A549 treated with CpdA at 1 μM for 4 hours (cell line): Measurements from ENCODE around the gene ATAD3A. TPM values are rescaled to one million over a fixed set of nuclear protein-coding genes. Genes with fewer than 3 reads are reported as not detected.

Experiments
- total RNA-seq: library from RNA; stranded (reverse); fragments of 200-300 nt; extraction: Qiagen RNA extraction; gene quantifications from 5 replicates; pipeline ENCODE4 v1.2.3, GENCODE V29; 2022; ENCODE audit warnings: low read depth

ATAD3A gene
- total RNA-seq = 32.6 to 40.2 TPM (median 37.8 TPM) in 5 replicates

DNA sequence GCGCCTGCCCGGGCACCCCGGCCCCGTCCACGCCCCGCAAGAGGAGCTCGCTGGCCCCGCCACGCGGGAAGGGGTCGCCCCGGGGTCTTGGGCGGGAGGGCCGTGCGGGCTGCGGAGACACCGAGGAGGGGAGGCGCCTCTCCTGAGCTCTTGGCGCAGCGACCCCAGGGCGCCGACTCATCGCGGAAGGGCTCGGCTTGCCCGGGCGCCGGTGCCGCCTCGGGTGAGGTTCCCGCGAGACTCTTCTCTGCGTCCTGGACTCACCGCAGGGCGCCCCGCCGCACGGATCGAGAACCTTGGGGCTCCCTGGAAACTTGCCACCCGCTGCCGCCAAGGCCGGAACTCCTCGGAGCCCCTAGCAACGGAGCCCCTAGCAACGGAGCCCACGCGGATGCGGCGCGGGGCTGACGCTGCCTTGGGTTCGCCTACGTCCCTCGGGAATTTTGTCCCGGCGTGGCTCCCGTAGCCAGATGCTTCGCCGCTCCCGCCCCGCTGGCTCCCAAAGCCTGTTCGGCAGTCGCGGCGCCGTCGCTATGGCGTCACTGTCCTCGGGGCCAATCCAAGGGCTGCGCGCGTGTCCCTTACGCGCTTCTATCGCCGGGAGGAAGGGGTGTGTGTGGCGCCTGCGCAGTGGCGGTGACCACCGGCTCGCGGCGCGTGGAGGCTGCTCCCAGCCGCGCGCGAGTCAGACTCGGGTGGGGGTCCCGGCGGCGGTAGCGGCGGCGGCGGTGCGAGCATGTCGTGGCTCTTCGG, at the start of gene ATAD3A:
TSS of gene ATAD3A (plus strand) at position 630 of the 753 bp plus-strand sequence. CDS start at position 737, 107 bp downstream.

GRCh38 chr1:1471389-1472052, 40.4 kb upstream of the ATAD3A start, which contains the start of gene ATAD3B:
ATAD3B (plus strand) TSS chr1:1471765; CDS start chr1:1471885, 120 bp downstream.

DNA sequence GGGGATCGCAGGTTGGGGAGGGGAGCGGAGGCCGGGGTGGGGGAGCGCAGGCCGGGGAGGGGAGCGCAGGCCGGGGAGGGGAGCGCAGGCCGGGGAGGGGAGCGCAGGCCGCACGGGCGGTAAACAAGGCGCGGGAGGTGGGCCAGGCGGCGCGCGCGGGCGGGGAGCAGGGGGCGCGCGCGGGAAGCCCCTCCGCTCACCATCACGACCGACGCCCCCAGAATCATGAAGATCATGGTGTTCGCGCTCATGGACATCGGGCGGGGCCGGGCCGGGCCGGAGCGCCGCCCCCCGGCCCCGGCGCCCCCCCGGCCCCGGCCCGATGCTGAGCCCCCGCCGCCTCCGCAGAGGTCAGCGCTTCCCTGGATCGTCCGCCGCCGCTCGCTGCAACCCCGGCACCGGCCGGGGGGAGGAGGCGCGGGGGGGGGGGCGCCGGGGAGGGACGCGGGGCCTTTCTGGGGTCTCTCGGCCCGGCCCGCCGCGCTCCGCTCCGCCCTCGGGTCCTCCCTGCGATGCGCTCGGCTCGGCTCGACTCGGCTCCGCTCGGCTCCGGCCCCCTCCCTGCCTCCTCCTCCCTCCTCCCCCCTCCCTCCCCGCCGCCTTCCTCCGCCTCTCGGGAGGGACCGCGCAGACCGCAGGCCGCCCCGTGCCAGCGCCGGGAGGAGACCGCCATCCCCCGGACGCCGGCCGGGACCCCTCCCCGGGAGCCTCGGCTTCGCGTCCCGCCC, 28.3 kb downstream of the ATAD3A start, which contains the start of gene TMEM240:
TSS of gene TMEM240 (minus strand) at position 535 of the 728 bp plus-strand sequence. CDS start at position 257, 278 bp downstream.

GRCh38 chr1:1574721-1575537, 63.0 kb downstream of the ATAD3A start, which contains the start of gene SSU72:
SSU72 (minus strand) TSS chr1:1574863; CDS start chr1:1574557, 306 bp downstream.

Other genes with a start within 250 kb of the ATAD3A start
- gene UBE2J2, start 238.3 kb upstream of the ATAD3A start, total RNA-seq = 30.6 to 52.7 TPM (median 46.6 TPM) in 5 replicates
- 0.58 to 1.3 TPM (median 1.2 TPM) in 5 replicates for gene SCNN1D, start 231.7 kb upstream of the ATAD3A start, total RNA-seq
- gene ACAP3, start 204.2 kb upstream of the ATAD3A start, total RNA-seq = 11.4 to 20.0 TPM (median 18.2 TPM) in 5 replicates
- 16.2 to 28.0 TPM (median 24.4 TPM) in 5 replicates for gene PUSL1, start 203.6 kb upstream of the ATAD3A start, total RNA-seq
- gene INTS11, start 187.5 kb upstream of the ATAD3A start, total RNA-seq = 46.9 to 61.0 TPM (median 57.9 TPM) in 5 replicates
- 14.1 to 21.7 TPM (median 20.3 TPM) in 5 replicates for gene CPTP, start 187.4 kb upstream of the ATAD3A start, total RNA-seq
- 0.04 to 0.28 TPM (median 0.10 TPM) in 5 replicates for gene TAS1R3, start 180.9 kb upstream of the ATAD3A start, total RNA-seq
- gene DVL1, start 162.7 kb upstream of the ATAD3A start, total RNA-seq = 51.2 to 89.9 TPM (median 81.5 TPM) in 5 replicates
- gene MXRA8, start 153.6 kb upstream of the ATAD3A start, total RNA-seq = 0.09 to 0.65 TPM (median 0.29 TPM) in 5 replicates
- 107 to 183 TPM (median 168 TPM) in 5 replicates for gene AURKAIP1, start 137.0 kb upstream of the ATAD3A start, total RNA-seq
- 47.3 to 61.0 TPM (median 48.3 TPM) in 5 replicates for gene CCNL2, start 112.8 kb upstream of the ATAD3A start, total RNA-seq
- 128 to 152 TPM (median 135 TPM) in 5 replicates for gene MRPL20, start 104.9 kb upstream of the ATAD3A start, total RNA-seq
- 0.08 to 0.10 TPM (median 0.09 TPM) in 3 of 5 replicates, not detected in the others for gene ANKRD65, start 90.9 kb upstream of the ATAD3A start, total RNA-seq
- 4.8 to 15.8 TPM (median 14.9 TPM) in 5 replicates for gene VWA1, start 76.5 kb upstream of the ATAD3A start, total RNA-seq
- gene ATAD3C, start 62.5 kb upstream of the ATAD3A start, total RNA-seq = not detected in 5 replicates
- 1.5 to 3.4 TPM (median 3.0 TPM) in 5 replicates for gene ATAD3B, start 40.4 kb upstream of the ATAD3A start, total RNA-seq
- gene TMEM240, start 28.5 kb downstream of the ATAD3A start, total RNA-seq = 0.18 to 0.92 TPM (median 0.66 TPM) in 5 replicates
- 88.5 to 113 TPM (median 109 TPM) in 5 replicates for gene SSU72, start 62.7 kb downstream of the ATAD3A start, total RNA-seq
- gene FNDC10, start 88.0 kb downstream of the ATAD3A start, total RNA-seq = 4.7 to 8.5 TPM (median 8.1 TPM) in 5 replicates
- 10.8 to 20.0 TPM (median 18.9 TPM) in 5 replicates for gene MIB2, start 103.3 kb downstream of the ATAD3A start, total RNA-seq
- 0.62 to 1.1 TPM (median 1.0 TPM) in 4 of 5 replicates, not detected in the other for gene MMP23B, start 120.0 kb downstream of the ATAD3A start, total RNA-seq
- 25.2 to 27.7 TPM (median 26.6 TPM) in 5 replicates for gene CDK11B, start 146.8 kb downstream of the ATAD3A start, total RNA-seq
- 10.6 to 14.2 TPM (median 12.7 TPM) in 5 replicates for gene SLC35E2B, start 180.6 kb downstream of the ATAD3A start, total RNA-seq
- 20.8 to 28.6 TPM (median 24.9 TPM) in 5 replicates for gene CDK11A, start 212.2 kb downstream of the ATAD3A start, total RNA-seq